ENCODE data around the gene GTF3C6. TPM values are rescaled to one million over a fixed set of nuclear protein-coding genes. Genes with fewer than 3 reads are reported as not detected.

The GTF3C6 gene
- total RNA-seq, 1 experiment from 2014 or later: 146 TPM

DNA sequence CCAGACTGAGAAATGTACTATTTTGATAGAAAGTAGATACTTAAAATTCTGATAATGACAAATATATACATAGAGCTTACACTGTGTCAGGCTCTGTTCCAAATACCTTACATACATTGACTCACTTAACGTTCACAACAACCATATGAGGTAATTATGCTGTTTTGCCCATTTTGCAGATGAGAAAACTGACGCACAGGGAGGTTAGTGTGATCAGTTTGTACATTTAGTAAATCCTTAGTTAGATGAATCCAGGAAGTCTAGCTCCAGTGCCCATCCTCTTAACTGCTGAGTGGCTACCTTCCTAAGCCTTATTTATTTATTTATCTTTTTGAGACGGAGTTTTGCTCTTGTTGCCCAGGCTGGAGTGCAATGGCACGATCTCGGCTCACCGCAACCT lies 23.3 kb upstream of the GTF3C6 start:
- Histone ChIP-seq H3K36me3 (ENCODE audit: control insufficient read depth, insufficient read depth, low read length) (no peaks in the 10 kb centered on the region), H3K4me1 (ENCODE audit: control insufficient read depth, insufficient read depth, low read length) (no peaks in the 10 kb centered on the region), H3K4me3 (ENCODE audit: low read depth in 2 of 2, low read length in 2 of 2) (no peak overlapping the region), H3K27me3 (ENCODE audit: control insufficient read depth, insufficient read depth, low read length) (no peaks in the 10 kb centered on the region), H3K9me3 (ENCODE audit: control insufficient read depth, insufficient read depth, low read depth, low read length) (no peaks in the 10 kb centered on the region), H3K27ac (ENCODE audit: low read length) (no peak overlapping the region)
- ChIA-PET CTCF (no interaction called here), POLR2A (no interaction called here)
- BruUV-seq (replicated peaks): no TSS peak
- ATAC-seq (no peak), DNase-seq (ENCODE audit: low read depth, low spot score) (no peak)
- TF ChIP-seq, protein P1, sequence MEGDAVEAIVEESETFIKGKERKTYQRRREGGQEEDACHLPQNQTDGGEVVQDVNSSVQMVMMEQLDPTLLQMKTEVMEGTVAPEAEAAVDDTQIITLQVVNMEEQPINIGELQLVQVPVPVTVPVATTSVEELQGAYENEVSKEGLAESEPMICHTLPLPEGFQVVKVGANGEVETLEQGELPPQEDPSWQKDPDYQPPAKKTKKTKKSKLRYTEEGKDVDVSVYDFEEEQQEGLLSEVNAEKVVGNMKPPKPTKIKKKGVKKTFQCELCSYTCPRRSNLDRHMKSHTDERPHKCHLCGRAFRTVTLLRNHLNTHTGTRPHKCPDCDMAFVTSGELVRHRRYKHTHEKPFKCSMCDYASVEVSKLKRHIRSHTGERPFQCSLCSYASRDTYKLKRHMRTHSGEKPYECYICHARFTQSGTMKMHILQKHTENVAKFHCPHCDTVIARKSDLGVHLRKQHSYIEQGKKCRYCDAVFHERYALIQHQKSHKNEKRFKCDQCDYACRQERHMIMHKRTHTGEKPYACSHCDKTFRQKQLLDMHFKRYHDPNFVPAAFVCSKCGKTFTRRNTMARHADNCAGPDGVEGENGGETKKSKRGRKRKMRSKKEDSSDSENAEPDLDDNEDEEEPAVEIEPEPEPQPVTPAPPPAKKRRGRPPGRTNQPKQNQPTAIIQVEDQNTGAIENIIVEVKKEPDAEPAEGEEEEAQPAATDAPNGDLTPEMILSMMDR (IDR thresholded peaks at IDR 0.05): no peak
- TF ChIP-seq, protein P2, sequence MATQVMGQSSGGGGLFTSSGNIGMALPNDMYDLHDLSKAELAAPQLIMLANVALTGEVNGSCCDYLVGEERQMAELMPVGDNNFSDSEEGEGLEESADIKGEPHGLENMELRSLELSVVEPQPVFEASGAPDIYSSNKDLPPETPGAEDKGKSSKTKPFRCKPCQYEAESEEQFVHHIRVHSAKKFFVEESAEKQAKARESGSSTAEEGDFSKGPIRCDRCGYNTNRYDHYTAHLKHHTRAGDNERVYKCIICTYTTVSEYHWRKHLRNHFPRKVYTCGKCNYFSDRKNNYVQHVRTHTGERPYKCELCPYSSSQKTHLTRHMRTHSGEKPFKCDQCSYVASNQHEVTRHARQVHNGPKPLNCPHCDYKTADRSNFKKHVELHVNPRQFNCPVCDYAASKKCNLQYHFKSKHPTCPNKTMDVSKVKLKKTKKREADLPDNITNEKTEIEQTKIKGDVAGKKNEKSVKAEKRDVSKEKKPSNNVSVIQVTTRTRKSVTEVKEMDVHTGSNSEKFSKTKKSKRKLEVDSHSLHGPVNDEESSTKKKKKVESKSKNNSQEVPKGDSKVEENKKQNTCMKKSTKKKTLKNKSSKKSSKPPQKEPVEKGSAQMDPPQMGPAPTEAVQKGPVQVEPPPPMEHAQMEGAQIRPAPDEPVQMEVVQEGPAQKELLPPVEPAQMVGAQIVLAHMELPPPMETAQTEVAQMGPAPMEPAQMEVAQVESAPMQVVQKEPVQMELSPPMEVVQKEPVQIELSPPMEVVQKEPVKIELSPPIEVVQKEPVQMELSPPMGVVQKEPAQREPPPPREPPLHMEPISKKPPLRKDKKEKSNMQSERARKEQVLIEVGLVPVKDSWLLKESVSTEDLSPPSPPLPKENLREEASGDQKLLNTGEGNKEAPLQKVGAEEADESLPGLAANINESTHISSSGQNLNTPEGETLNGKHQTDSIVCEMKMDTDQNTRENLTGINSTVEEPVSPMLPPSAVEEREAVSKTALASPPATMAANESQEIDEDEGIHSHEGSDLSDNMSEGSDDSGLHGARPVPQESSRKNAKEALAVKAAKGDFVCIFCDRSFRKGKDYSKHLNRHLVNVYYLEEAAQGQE (IDR thresholded peaks at IDR 0.05; ENCODE audit: insufficient read depth in 1 of 2, low read depth in 2 of 2, low read length in 1 of 2): no peak
- TF ChIP-seq TCF7L2 (IDR thresholded peaks at IDR 0.05; ENCODE audit: low read depth, low read length) (no peak), SIN3A (IDR thresholded peaks at IDR 0.05; ENCODE audit: borderline replicate concordance, insufficient read depth, low read depth, low read length) (no peak), POLR2AphosphoS5 (IDR thresholded peaks at IDR 0.05; ENCODE audit: low read depth, low read length) (no peak)
- in situ Hi-C loops (cut with HindIII; ENCODE audit: low pct_unique_long_range_greater_than_20kb, low sequenced_read_pairs): no loop called here
- intact Hi-C loops (cut with micrococcal nuclease; ENCODE audit: unreplicated experiment): no loop called here

DNA sequence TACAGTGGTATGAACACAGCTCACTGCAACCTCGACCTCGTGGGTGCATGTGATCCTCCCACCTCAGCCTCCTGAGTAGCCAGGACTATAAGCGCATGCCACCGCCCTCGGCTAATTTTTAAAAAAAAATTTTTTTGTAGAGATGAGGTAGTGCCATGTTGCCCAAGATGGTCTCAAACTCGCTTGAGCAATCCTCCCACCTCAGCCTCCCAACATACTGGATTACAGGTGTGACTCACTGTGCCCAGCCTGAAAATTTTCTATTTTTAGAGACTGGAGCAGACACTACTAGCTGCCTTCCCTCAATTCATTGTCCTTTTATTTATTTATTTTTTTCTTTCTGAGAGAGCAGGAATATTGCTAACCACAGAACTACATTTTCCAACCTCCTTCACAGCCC lies 20.3 kb upstream of the GTF3C6 start:
- Histone ChIP-seq H3K4me1 (ENCODE audit: control insufficient read depth, insufficient read depth, low read length) (no peaks in the 10 kb centered on the region), H3K27ac (ENCODE audit: low read length) (no peak overlapping the region), H3K36me3 (ENCODE audit: control insufficient read depth, insufficient read depth, low read length) (no peaks in the 10 kb centered on the region), H3K27me3 (ENCODE audit: control insufficient read depth, insufficient read depth, low read length) (no peaks in the 10 kb centered on the region), H3K4me3 (ENCODE audit: low read depth in 2 of 2, low read length in 2 of 2) (no peak overlapping the region), H3K9me3 (ENCODE audit: control insufficient read depth, insufficient read depth, low read depth, low read length) (no peaks in the 10 kb centered on the region)
- in situ Hi-C loops (cut with HindIII; ENCODE audit: low pct_unique_long_range_greater_than_20kb, low sequenced_read_pairs): no loop called here
- DNase-seq (ENCODE audit: low read depth, low spot score): no peak
- intact Hi-C loops (cut with micrococcal nuclease; ENCODE audit: unreplicated experiment): no loop called here
- no peak for ATAC-seq
- TF ChIP-seq POLR2AphosphoS5 (IDR thresholded peaks at IDR 0.05; ENCODE audit: low read depth, low read length) (no peak), SIN3A (IDR thresholded peaks at IDR 0.05; ENCODE audit: borderline replicate concordance, insufficient read depth, low read depth, low read length) (no peak), TCF7L2 (IDR thresholded peaks at IDR 0.05; ENCODE audit: low read depth, low read length) (no peak)
- TF ChIP-seq, protein P1 (IDR thresholded peaks at IDR 0.05): no peak
- TF ChIP-seq, protein P2 (IDR thresholded peaks at IDR 0.05; ENCODE audit: insufficient read depth in 1 of 2, low read depth in 2 of 2, low read length in 1 of 2): no peak
- no TSS peak for BruUV-seq (replicated peaks)
- POLR2A ChIA-PET: no interaction called here
- CTCF ChIA-PET: no interaction called here

Data from Panc1 (cell line).